ENCODE results near the gene EFNB1. TPM values are rescaled to one million over a fixed set of nuclear protein-coding genes. Genes with fewer than 3 reads are reported as not detected.

EFNB1 gene
- total RNA-seq, 1 donor from 2014 or later, result 35.3 TPM

DNA sequence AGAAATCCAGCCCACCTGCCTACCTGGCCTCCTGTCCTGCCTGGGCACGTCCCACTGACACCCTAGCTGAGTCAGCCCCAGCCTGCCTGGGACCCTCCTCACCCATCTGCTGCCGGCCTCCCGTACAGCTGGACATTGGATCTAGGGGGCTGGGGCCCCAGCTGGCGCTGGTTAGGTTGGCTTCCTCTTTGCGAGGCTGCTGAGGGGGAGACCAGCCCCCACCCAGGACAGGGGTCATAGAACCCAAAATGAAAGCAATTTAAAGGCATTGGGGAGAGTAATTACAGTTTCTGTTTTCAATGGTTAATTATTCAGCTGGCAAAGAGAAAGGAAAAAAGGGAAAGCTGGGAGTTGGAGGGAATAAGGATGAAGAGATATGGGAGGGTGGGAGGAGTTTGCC is 15.8 kb downstream of the EFNB1 start:
- no peak for ATAC-seq

DNA sequence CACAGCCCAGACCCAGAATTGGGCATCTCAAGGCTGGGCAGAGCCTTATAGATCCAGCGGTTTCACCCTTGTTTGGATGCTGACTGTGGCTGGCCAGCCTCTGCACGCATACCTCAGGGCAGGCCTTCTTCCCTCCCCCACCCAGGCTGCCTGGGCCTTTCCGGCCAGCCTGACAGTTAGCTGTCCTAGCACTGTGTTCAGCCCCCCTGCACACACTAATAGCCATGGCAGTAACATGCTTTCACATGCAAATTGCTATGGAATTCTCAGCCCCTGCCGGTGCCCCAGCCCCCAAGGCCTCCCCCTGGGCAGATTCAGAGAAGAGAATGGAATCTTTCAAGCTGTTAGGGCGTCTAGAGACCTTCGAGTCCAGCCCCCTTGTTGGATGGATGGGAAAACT is 17.7 kb downstream of the EFNB1 start:
- ATAC-seq, result no peak

DNA sequence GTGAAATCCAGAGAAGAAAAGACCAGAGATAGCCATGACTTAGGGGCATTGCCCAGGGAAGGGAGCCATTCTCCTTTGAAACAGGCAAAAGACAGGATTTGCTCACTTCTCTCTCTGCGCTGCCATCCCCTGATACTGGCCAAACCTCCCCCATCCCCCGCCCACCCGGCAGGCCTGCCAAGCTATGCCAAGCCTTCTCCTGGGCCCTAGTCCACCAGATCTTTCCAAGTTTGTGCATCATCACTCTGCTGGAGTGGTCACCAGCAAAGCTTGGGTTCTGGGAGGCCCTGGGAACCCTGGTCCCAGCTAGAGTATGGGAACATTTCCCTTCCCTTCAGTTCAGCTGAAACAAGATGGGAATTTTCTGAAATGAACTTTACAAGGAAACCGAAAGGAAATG is 18.4 kb downstream of the EFNB1 start:
- no peak for ATAC-seq

- ATAC-seq, result no peak
Measured at GRCh38 chrX:68848189-68848940, 19.5 kb downstream of the EFNB1 start.

DNA sequence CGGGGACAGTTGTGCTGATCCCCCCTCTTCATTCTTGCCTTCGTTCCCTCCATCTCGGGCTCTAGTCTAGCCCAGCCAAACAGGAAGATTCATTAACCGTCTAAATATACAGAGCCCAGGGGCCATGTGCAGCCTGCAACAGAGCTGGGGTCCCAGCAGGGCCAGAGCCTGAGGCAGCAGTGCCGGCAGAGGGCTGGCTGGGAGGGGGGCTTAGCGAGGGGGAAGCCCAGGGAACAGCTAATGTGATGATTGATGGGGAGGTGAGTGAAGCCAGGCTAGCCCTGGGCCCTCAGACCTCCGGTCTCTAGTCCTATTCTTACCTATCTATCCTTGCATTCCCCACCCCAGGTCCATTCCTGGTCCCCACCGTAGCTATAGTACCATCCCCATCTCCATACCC is 22.3 kb downstream of the EFNB1 start:
- ATAC-seq, result no peak

DNA sequence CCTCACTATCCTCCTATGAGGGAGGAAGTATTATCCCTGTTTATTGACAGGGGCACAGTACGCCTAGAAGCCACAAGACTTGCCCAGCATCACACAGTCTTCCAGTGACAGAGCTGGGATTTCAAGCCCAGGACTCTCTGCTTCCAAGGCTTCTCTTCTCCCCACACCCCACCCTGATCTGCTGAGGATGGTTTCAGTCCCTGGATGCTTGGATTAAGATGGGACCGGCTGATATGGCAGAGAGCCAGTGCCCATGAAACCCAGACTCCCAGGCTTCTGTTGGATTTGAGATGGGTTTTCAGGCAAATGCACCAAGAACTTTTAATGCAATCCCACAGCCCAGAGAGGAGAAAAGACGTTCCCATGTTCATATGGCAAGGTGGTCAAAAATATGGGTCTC is 23.2 kb downstream of the EFNB1 start:
- ATAC-seq, result no peak

- no peak for ATAC-seq
Measured at GRCh38 chrX:68853665-68854251, 24.9 kb downstream of the EFNB1 start.

DNA sequence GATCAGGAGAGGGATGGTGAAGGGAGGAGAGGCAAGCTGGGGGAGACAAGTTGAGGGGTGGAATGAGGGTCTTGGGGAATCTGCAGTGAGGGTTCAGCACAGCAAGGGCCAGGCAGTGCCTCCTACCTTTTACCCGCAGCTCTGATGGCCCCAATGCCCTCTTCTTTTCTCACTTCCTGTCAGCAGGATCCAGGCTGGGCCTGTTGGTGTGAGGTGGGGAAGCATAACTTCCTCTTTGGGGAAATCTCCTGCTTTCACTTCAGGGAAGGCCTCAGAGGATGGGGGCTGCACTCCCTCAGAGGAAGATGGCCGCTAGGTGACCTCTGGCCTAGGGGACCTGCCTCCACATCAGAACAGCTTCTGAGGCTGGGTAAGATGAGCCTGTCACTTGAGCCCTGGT is 36.5 kb downstream of the EFNB1 start:
- no peak for ATAC-seq

- ATAC-seq, result no peak
Measured at GRCh38 chrX:68865926-68866325, 37.1 kb downstream of the EFNB1 start.

DNA sequence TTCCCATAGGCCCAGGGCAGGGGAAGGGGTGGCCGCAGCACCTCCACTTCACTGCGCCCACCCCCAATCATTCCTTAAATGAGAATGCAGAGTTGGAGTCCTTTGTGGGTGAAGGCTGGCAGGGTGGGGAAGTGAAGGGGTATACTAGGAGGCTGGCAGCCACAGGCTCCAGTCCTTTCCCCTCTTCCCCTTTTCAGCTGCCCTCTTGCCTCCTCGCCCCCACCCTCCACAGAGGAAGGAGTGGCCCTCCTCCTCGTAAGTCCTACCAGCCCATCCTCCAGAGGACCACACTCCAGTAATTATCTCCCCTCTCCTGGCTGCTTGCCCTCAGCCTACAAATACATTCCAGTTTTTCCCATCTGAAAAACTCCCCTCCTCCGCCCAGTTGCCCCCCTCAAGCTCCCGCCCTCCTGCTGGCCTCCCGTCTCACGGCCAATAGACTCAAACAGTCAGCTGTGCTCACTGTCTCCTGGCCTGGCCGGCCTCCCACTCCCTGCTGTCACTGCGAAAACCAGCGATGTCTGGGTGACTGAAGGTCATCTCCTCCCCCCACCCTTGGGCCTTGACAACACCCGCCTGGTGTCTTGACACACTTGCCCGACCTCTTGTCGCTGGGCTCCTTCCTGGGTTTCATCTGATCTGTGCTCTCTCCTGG is 38.8 kb downstream of the EFNB1 start:
- no peak for ATAC-seq

DNA sequence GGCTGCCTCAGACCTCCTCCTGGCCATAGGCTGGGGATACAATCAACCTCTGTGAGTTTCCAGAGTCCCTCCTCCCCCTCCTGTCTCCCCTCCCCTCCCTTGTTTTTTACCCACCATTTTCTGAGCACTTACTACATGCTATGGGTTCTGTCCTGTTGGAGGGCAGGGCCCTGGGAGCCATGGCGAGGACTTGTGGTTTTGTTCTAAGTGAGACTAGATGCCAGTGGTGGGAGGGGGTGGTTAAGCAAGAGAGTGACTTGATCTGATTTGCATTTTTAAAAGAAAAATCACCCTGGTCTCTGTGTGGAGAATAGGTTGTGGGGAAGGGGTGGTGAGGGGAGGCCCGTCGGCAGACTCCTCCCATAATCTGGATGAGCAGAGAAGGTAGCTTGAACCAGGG is 39.5 kb downstream of the EFNB1 start:
- no peak for ATAC-seq

- ATAC-seq, result no peak
Measured at GRCh38 chrX:68868902-68869800, 40.3 kb downstream of the EFNB1 start.

DNA sequence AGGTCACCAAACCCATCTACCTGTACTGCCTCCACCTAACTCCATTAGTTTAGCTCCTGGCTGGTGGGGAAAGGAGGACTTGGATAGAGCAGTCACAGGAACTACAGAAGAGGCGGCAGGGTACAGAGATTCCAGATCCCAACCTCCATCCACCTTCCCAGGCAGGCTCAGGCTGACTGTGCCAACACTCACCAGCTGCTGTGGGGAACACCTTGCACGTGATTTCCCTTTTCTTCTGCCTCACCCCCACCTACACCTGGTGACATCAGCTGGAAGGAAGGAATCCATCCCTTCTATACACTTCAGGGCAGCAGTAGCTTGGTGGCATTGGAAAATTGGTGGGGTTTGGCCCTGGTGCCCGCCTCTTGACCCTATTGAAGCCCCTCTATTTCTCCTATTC is 41.5 kb downstream of the EFNB1 start:
- no peak for ATAC-seq

DNA sequence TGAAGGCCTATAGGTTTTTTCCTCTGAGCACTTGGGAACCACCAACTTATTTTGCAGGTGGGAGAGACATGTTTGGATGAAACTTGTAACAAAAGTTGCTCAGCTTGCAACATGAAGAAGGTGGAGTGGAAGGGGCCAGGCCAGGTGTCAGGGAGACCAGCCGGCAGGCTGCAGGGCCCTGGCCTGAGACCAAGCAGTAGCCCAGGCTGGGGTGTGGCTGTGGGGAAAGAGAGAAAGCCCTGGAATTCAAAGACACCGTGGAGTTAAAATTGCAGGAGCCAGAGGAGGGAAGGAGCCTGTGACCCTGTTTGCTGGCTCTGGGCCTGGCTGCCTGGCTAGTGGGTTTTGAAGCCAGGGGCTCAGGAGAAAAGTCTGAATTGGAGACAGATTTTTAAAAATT is 43.4 kb downstream of the EFNB1 start:
- ATAC-seq, result no peak

GRCh38 chrX:68874076-68874475 is 45.3 kb downstream of the EFNB1 start:
- ATAC-seq, result no peak

DNA sequence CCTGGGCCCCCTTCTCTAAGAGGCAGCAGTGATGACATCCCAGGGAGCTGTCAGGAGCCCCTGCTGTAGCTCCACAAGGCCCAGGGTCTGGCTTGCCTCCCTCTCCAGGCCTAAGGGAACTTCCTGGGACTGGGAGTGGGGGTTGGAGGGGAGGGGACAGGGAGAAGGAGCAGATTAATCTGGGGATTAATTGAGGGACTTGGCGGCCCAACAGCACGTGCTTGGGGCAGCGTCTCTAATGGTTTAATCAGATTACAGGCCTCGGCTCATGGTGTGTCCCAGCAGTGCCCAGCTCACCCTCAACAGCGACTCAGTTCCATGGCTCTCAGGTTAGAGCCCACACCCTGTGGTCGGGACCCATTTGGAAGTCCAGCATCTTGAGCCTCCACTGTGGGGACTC is 47.9 kb downstream of the EFNB1 start:
- no peak for ATAC-seq

GRCh38 chrX:68877606-68878005 is 48.8 kb downstream of the EFNB1 start:
- ATAC-seq, result no peak

GRCh38 chrX:68878977-68879645 is 50.3 kb downstream of the EFNB1 start:
- peak; percentile 90 for ATAC-seq

DNA sequence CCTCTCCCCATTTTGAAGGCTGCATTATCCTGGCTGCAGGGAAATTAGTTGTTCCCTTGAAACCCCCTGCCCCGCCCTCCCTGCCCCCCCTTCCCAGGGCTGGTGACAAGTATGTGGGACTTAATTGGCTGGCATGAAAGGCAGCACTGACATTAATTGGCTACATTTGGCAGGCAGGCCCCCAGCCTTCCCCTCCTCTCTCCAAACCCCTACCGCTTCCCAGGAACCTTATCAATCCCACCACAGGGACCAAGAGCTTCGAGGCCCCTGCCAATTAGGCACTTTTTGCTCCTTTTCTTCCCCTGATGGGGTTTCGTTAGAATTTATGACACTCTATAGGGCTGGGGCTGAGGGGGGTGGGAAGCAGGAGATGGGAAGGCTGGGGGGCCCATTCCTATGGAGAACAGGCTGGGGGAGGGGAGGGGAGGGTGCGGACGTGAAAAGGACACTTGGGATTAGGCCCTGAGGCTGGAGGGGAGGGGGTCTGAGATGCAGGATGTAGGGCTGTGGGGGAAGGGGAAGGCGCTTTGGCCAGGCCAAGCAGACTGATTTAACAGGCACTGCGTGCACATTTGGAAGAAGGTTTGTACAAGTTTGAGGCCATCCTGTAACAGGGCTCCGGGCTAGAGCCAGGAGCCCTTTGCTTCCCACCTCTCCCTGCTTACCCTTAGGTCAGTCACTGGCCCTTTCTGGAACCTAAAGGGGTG is 52.2 kb downstream of the EFNB1 start:
- no peak for ATAC-seq

DNA sequence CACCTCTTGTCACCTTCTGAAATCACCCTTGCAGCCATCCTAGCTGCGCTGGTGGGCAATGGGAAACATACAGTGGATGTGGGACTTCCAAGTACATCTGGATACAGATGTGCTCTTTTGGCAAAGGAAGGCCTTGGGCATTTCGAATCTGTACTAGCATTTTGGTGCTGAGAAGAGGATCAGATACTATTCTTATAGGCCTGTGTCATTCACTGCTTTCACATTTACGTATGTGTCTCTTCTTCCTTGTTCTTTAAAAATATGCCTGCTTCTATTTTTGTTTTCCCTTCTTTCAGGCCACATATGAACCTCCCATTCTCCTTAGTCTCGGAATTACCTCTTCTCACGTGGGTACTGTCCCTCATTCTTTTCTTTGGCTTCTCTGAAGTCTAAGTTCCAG is 53.1 kb downstream of the EFNB1 start:
- ATAC-seq, result no peak

DNA sequence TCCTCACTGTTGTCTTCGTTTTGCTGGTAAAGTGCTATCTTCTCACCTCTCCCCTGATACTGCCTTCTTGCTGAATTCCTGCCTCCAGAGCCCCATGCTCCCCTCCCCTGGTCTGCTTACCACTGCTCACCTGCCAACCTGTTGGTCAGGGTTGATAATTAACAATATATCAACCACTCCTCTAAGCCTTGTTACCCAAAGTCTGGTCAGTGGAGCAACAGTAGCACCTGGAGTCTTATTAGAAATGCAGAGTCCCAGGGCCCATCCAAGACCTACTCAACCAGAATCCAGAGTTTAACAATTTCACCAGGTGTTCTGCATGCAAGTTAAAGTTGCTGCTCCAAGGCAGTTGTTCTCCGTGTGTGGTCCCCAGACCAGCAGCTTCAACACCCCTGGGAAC is 55.0 kb downstream of the EFNB1 start:
- no peak for ATAC-seq

DNA sequence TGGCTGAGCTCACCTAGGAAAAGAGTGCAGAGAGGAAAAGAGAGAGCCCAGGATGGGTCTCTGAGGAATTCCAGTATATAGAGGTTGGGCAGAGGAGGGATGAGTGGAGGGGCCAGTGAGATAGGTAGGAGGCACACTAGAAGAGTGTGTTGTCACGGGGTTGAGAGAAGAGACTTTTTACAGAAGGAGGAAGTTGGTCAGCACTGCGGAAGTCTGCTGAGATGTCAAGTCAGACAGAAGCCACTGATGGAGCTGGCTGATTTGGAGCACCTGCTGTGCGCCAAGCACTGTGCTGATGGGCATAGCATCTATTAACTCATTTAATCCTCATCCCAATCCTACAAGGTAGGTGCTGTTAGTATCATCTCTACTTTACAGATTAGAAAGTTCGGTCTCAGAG is 60.4 kb downstream of the EFNB1 start:
- ATAC-seq, result no peak

Data from esophagus mucosa (tissue), 1 donor.